Stimulated activated CD8-positive, alpha-beta memory T cell treated with anti-CD3 and anti-CD28 coated beads, Interleukin-15, amount 100 ng/mL, for 4 hours (primary cell): ENCODE measurements around the gene TCF20.

ENCODE experiments used
- DNase-seq, 2 donors: peaks; one replicate each; pipeline ENCODE4 v3.0.0-alpha.2; 2020; ENCODE audit warnings: low read depth in 2 of 2

TCF20 gene

GRCh38 chr22:42282252-42282942 is 11.9 kb upstream of the TCF20 start:
- no peak for DNase-seq

DNA sequence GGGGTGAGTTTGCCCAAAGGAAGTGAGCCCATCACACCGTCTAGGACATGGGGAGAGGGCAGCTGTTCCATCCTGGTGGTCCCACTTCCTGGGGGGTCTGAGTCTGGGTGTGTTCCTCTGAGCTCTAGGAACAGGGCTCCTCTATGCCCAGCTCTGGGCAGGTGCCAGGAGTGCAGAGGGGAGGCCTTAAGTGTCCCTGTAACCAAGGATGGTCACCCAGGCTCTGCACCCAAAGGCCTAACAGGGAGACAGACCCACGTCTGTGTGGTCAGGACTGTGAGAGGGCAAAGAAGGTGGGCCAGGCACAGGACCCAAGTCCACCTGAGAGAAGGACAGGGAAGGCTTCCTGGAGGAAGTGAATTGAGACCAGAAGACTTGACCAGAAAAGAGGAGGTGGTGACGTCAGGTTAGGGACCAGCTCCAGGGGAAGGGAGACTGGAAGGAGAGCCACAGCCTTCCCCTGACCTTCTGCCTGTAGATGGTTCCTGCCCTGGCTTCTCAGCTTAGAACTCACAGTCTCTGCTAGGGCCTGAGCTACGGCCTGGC is 11.3 kb upstream of the TCF20 start:
- no peak for DNase-seq

DNA sequence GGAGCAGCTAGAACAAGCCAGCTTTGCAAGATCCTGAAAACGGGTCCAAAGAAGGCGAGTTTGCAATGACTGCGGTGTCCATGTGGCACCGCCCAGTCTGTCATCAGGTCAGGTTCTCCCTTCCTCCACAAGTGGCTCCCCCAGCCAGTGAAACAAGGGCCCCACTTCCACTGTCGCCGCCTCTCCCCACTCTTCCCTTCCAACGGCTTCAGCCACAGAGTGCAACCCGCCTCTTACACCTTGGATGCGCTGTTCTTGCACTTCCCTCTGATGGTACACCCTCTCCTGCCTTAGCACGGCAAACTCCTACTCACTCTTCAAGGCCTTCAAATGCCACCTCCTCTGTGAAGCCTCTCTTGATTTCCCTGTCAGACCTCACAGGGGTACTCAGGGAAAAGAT is 10.8 kb upstream of the TCF20 start:
- no peak for DNase-seq

- no peak for DNase-seq
Observed at GRCh38 chr22:42280836-42281235, 10.4 kb upstream of the TCF20 start.

- no peak for DNase-seq
Observed at GRCh38 chr22:42280140-42280539, 9.7 kb upstream of the TCF20 start.

DNA sequence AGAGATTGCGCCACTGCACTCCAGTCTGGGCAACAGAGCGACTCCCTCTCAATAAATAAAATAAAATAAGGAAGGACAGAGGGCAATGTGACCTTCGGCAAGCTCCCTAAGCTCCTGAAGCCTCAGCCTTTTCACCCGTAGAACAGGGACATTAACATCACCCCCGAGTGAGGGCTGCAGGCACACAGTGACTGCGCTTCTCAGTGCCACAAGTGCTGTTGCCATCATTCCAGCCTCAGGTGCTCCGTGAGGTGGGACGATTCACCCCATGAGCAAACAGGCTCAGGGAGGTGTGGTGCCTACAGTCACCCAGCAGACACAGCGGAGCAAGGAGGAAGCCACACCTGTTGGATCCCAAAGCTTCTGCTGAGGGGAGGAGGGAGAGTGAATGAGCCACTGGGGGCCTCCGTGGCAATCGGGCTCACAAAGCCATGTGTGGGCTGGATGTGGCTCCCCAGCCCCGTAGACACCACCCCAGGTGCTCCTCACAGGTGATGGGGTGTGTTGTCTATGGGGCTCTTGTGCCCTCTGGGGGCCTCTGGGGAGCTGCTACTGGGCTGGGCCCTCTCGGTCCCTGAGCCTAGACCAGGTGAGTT is 9.1 kb upstream of the TCF20 start:
- DNase-seq, result no peak

GRCh38 chr22:42277988-42278776 is 7.7 kb upstream of the TCF20 start:
- no peak for DNase-seq

DNA sequence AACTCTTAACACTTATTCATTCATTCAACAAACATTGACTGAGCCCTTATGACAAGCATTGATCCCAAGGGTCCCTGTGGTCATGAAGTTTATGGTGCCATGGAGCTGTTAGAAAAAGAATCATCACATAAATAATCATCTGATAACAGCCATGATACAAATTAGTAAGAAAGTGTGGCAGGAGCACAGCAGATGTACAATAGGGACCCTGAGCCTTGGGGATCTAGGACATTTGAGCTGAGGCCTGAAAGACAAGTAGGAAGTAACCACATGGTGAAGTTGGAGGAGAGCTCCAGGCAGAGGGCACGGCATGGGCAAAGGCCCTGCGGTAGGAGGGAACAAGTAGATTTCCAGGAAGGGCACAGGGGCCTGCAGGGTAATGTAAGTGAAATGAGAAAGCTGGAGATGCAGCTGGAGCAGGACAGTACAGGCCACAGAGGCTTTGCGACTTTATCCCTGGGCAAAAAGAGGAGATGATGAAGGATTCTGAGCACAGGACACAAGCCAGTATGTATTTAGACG is 6.8 kb upstream of the TCF20 start:
- no peak for DNase-seq

GRCh38 chr22:42275970-42276369 is 5.5 kb upstream of the TCF20 start:
- no peak for DNase-seq

- no peak for DNase-seq
Observed at GRCh38 chr22:42275176-42275575, 4.7 kb upstream of the TCF20 start.

DNA sequence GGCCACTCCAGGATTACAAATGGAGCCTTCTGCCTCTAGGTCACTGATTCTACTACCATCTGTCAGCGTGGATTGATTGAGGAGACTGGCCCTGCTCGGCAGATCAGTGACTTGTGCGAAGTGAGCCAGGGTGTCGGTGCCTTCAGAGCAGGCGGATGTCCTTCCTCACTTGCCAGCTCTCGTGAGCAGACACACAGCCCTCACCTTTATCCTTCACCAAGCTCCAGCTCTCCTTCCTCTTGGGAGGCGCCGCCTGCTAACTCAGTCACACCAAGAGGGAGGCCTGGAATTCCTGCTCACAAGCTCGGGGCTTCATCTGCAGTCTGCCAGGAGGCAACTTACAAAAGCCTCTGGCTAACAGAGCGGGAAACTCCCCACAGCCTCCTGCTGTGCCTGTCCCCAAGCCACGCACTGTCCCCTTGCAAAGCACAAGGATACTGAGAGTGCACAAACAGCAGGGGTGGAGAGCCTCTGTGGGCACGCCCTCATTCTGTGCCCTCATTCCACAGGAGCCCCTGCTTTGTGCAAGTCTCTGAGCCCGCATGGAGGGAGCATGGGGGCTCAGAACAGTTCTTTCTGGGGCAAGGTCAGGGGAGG is 3.5 kb upstream of the TCF20 start:
- DNase-seq, result no peak

- no peak for DNase-seq
Observed at GRCh38 chr22:42272431-42272999, 2.1 kb upstream of the TCF20 start.

DNA sequence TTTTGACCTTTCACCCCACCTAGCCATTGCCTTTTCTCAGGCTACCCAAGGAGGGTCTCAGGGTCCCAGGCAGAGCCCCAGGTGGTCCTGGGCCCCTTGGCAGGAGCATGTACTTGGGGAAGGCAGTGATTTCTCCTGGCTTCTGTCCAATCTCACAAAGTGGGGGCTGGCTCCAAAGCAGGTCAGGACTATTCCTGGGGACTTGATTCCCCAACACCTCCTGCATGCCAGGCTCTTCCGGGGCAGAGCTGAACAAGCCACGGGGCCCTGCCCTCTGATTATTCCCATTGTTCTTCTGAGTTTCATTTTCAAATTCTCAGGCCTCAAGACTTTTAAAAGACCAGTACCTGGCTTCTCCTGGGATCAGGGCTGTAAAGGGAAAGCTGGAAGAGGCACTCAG is 1.5 kb upstream of the TCF20 start:
- DNase-seq, result no peak

- DNase-seq, result no peak
Observed at GRCh38 chr22:42271191-42271813, 849 bp upstream of the TCF20 start.

DNA sequence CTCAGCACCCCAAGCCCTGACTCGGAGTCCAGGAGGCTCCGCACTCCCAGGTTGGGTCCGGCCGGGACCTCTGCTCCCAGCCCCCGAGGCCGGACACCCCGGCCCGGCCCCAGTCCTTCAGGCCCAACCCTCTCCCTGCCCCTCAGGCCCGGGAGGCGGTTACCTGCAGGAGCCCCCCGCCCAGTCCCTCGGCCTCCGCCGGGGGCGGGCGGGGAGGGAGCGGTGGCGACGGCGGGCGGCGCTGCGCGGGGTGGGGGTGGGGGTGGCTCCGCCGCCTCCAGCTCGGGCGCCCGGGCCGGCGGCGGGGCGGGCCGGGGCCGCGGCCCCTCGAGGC is 310 bp downstream of the TCF20 start:
- DNase-seq, result no peak

DNA sequence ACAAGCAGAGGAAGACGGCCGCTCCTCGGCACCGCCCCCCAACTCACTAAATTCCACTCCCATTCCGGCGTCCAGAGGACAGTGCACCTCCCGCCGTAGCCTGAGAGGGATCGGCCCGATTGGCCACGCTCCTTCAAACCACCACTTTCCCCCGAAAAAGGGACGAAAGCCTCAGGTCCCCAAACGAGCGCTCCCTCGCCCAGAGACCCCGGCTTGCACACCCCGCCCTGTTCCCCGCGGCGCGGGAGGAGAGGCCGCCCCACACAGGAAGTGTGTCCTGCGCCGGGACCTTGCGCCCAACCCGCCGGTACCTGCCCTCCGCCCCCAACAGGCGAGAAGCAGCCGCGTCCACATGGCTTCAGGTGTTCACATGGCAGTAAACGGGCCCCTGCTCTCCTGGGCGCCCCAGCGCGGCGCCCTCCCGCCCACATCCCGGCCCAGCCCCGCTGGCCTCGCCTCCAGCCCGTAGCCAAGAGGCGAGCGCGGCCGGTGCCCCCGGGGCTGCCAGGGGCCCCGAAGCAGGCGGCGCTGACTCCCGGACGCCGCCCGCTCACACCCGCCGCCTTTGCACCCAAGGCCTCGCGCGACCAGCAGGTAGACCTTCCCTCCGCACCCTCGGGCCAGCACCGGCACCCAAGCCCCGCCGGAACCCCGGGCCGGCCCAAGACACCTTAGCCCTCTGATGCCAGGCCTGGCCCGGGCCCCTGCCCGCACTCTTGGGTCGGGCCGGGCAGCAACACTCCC is 849 bp downstream of the TCF20 start:
- DNase-seq, result peak; percentile 38 to 46

DNA sequence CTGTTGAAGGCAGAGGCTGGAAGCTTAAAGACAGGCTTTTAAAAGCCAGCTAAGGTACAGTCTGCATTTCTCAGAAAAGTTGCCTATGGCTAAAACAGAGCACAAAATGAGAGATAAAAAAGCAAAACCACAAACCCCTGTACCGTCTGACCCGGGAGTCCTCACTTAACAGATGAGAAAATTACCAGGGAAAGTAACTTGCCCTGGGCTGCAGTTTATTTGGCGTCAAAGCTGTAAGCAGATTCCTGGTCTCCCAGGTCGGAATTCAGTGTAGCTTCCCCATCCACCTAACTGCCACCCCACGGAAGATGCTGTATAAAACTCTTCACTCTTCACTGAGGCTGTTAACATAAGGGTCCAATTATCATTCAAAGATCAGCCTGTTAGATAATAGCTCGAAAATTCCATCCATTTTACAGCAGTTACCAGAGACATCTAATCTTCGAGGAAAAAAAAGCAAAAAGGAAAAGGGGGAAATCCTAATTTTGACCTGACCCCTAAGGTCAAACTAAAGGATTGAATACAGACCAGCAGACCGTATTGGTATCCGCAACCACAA is 1.5 kb downstream of the TCF20 start:
- DNase-seq, result no peak

DNA sequence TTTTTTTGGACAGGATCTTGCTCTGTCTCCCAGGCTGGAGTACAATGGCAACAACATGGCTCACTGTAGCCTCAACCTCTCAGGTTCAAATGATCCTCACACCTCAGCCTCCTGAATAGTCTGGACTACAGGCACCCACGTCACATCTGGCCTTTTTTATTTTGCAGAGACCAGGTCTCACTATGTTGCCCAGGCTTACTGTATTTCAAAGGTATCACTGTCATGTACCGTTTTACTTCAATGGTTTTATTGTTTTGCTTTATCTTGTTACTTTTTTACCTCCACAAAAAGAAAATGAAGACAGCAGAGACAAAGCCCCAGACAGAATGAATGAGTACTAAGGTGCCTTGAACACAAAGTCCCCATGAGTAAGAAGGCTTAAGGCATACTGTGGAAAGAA is 5.1 kb downstream of the TCF20 start:
- DNase-seq, result no peak

DNA sequence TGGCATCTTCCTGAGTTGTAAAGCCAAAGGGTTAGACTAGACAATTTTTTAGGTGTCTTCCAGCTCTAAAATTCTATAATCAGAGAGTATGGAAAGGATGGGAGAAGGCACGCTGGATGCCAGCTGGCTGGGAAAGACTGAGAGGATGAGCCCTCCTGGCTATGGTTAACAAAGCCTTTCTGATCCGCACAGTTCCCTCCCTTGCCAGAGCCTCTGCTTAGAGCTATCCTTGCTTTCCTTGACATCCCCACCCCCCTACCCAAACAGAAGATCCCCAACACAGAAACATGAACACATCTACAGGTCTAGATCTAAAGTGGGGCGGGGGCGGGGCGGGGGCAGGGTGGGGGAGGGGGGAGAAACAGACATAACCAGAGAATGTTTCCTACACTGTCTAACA is 6.5 kb downstream of the TCF20 start:
- no peak for DNase-seq

GRCh38 chr22:42262964-42263363 is 7.5 kb downstream of the TCF20 start:
- DNase-seq, result no peak
